Cardiac fibroblast (primary cell): ENCODE measurements around the gene CNR2.

Experiments used
- DNase-seq, 2 donors: peaks; one replicate each; pipeline versions ENCODE4 v3.0.0 to v3.0.0-alpha.2; 2010; ENCODE audit warnings: low read depth in 2 of 2
- H3K4me3 ChIP-seq, 2 donors: replicated peaks in 1 of 2; 1 replicate in 1 of 2; 2 replicates in 1 of 2; pipeline ENCODE4 v1.5.1; 2011; ENCODE audit warnings: low read depth in 2 of 2, low read length in 2 of 2, mild to moderate bottlenecking in 2 of 2, moderate library complexity in 1 of 2
- TF ChIP-seq, protein P1 (sequence below): IDR thresholded peaks from one replicate; pipeline ENCODE4 v1.5.1; 2011; ENCODE audit warnings: low read depth, mild to moderate bottlenecking, low read length, inconsistent platforms

The CNR2 gene

DNA sequence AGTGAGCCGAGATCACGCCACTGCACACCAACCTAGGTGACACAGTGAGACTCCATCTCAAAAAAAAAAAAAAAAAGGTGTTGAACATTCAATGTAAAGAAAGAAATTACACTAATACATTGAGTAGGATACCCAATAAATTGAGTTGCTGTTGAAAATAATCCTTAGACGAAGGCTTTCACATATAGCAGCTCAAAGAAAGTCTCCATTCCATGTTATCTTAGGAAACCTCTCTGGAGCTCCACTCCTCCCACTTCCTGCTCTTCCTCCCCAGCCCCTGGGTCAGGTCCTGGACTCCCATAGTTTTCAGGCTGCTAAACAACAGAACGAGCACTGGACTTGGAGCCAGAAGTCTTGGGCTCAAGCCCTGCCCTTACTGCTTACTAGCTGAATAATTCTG, 15.6 kb upstream of the CNR2 start:
- H3K4me3 ChIP-seq, result no peak overlapping the region
- TF ChIP-seq, protein P1, sequence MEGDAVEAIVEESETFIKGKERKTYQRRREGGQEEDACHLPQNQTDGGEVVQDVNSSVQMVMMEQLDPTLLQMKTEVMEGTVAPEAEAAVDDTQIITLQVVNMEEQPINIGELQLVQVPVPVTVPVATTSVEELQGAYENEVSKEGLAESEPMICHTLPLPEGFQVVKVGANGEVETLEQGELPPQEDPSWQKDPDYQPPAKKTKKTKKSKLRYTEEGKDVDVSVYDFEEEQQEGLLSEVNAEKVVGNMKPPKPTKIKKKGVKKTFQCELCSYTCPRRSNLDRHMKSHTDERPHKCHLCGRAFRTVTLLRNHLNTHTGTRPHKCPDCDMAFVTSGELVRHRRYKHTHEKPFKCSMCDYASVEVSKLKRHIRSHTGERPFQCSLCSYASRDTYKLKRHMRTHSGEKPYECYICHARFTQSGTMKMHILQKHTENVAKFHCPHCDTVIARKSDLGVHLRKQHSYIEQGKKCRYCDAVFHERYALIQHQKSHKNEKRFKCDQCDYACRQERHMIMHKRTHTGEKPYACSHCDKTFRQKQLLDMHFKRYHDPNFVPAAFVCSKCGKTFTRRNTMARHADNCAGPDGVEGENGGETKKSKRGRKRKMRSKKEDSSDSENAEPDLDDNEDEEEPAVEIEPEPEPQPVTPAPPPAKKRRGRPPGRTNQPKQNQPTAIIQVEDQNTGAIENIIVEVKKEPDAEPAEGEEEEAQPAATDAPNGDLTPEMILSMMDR, result no peak
- no peak for DNase-seq

DNA sequence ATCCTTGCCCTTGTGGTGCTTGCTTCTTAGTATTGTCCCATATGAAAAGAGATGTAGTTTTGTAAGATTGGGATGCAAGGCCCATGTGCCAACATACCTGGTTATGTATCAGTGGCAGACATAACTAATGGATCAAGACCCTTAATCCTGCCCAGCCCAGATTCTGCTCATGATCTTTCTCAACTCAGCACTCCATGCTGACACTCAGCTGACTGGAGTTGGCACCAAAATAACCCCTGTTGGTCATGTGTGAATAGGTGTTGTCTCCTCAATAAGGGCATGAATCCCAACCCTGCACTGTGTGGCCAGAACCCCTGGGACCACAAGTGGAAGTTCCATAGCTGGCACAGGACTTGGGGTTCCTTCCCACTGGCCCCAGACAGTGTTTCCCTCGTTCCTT, 13.9 kb upstream of the CNR2 start:
- DNase-seq, result no peak
- H3K4me3 ChIP-seq, result no peak overlapping the region
- TF ChIP-seq, protein P1, result no peak

DNA sequence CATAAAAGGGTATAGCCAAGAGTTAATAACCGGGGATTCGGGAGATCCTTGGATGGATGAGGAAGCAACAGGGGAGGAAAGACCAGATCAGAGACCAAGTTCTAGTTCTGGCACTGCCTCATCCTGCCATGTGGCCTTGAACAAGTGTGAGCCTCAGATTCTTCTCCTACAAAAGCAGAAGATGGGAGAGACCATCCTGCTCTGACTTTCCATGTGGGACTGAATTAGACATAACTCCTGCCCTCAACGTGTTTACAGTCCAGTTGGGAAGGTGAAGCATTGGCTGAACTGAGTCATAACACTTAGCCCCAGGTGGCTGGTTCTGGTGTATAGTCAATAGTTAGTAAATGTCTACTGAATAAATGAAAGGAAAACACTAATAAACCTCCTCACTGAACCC, 12.1 kb upstream of the CNR2 start:
- H3K4me3 ChIP-seq, result no peak overlapping the region
- TF ChIP-seq, protein P1, result no peak

DNA sequence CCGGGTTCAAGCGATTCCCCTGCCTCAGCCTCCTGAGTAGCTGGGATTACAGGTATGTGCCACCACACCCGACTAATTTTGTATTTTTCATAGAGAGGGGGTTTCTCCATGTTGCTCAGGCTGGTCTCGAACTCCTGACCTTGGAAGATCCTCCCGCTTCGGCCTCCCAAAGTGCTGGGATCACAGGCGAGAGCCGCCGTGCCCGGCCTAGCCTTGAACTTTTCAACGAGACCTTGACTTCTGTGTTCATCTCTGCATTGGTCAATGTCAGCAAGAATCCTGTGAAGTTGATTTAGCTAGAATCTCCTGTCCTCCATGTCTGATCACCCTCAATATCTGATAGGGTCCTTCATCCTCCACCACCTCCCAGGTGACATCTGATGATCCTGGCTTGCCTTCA, 11.4 kb upstream of the CNR2 start:
- no peak for DNase-seq
- TF ChIP-seq, protein P1, result no peak
- no peak overlapping the region for H3K4me3 ChIP-seq

More for the DNA sequence above, 12.1 kb upstream of the CNR2 start:
- DNase-seq, result no peak

DNA sequence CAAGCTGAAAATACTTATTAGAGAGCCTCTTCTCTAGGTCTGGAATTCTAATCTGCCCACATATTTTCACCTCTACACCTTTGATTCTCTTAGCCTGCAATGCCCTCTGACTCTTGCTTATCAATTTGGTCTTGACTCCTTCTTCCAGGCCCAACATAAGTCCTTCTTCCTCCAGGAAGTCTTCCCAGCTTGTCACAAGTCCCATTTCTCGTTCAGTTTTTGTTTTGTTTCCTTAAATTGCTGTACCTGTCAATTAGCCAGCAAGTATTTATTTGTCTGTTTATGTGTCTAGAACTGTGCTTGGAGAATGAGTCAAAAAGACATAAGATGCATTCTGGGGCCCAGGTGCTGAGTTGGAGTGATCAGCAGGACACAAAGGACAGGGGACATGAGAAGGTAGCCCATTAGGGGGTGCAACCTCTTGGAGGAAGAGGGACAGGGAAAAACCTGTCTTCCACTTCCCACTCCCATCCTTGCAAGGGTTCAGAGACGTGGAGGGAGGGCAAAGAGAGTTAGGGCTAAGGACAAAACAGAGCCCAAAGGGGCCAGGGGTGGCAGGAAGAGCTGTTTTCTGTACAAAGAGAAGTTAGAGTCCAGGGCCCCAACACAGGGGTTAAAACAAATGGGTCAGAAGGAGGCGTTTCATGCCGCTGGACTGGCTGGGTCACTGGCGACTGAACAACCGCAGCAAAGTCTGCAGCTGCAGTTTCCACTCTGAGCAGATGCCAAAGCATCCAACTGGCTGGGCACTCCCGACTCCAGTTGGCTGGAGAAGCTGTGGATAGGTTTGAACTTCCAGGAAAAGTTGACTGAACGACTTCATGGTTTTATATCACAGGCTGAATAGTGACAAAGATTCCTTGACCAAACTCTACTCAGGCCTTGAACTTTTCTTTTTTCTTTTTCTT, 10.7 kb upstream of the CNR2 start:
- peak in 1 of 2 donors; percentile 25 for DNase-seq
- H3K4me3 ChIP-seq, result no peak overlapping the region
- TF ChIP-seq, protein P1, result no peak

DNA sequence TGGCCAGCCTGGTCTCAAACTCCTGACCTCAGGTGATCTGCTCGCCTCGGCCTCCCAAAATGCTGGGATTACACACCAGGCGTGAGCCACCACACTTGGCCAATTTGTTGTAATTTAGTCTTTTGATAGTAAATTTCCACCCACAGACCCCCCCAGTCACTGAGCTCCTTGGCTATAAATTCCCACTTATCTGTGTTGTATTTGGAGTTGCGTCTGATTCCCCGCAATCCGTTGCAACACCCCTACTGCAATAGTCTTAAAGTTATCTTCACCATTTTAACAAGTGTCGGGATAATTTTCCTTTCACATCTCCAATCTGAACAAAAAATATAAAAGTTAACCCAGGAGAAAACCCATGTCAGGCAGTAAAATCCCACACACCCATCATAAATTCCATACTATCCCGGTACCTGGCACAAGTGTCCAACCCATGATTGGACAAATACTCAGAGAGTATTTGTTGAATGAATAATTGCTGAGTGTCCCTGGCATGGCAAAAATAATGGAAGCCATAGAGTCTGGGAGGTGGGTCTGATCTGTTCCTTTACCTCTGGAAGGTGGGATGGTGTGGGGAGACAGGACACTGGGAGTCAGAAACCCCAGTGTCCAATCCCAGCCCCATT, 9.3 kb upstream of the CNR2 start:
- no peak for DNase-seq
- H3K4me3 ChIP-seq, result no peak overlapping the region
- TF ChIP-seq, protein P1, result no peak
